Measurements from ENCODE around the gene USP13.
A peak's percentile ranks its signal among the peaks of the same experiment; 100 is the strongest.
"Not testable (repeated sequence)": the region's sequence is repeated elsewhere in the genome, so short reads cannot be mapped to it uniquely, and the experiment has no call there.

USP13 gene

DNA sequence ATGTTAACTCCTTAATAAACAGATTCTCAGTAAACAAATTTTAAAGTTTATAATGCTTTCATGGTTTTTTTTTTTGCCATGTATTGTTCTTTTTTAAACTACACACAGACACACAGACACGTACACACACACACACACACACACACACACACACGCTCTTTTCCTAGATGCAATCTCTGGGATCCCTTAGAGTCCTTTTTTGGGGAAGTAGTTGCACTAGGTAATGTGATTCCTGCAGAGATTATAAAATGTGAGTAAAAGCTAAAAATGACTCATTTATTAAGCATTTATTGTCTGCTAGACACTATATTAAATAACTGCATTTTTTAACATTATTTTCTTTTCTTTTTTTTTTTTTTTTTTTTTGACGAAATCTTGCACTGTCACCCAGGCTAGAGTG is 28.4 kb upstream of the USP13 start:
- Histone ChIP-seq H3K4me1 (ENCODE audit: insufficient read depth, low read length) (no peaks in the 10 kb centered on the region), H3K36me3 (ENCODE audit: insufficient read depth, low read length) (peaks cover 30% of the 10 kb centered on the region), H3K27ac (ENCODE audit: low read depth, low read length) (no peak overlapping the region), H3K9ac (ENCODE audit: low read length) (no peak overlapping the region), H3K9me3 (ENCODE audit: low read length) (no peaks in the 10 kb centered on the region), H3K27me3 (ENCODE audit: control insufficient read depth in 1 of 2, insufficient read depth in 2 of 2, low read length in 2 of 2) (no peaks in the 10 kb centered on the region), H3K4me3 (ENCODE audit: low read depth in 1 of 2, low read length in 2 of 2) (no peak overlapping the region)

DNA sequence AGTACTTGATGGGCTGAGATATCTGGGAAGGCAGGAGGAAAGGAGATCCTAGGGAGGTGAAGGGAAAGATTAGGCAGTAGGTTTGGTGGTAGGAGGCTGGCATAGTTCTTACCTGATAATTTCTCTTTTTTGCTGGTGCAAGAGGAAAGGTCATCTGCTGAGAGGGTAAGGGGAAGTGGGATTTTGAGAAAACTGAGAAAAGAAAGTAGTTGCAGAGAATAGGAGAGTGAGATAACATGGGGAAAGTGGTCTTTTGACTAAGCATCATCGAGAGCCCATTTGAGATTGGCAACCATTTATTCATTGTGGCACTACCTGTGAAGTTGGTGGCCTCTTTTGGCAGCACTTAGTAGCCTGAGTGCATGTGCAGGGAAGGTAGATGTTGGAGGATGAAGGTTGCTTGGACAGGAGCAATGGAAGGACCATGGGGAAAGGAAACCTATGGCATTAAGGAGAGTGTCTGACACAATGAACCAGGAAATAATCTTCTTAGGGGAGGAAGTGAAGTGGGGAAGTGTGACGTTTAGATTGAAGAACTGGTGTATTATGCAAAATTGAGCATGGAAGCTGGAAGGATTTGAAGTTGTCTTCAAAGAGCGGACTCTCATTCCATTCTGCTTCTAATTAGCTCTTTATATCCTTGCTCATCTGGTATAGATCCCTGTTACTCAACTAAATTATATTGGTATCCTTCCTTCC is 21.9 kb upstream of the USP13 start:
- Histone ChIP-seq H3K4me3 (ENCODE audit: low read depth in 1 of 2, low read length in 2 of 2) (no peak overlapping the region), H3K27me3 (ENCODE audit: control insufficient read depth in 1 of 2, insufficient read depth in 2 of 2, low read length in 2 of 2) (no peaks in the 10 kb centered on the region), H3K36me3 (ENCODE audit: insufficient read depth, low read length) (peaks cover under 1% of the 10 kb centered on the region), H3K9me3 (ENCODE audit: low read length) (no peaks in the 10 kb centered on the region), H3K27ac (ENCODE audit: low read depth, low read length) (no peak overlapping the region), H3K4me1 (ENCODE audit: insufficient read depth, low read length) (no peaks in the 10 kb centered on the region), H3K9ac (ENCODE audit: low read length) (no peak overlapping the region)

DNA sequence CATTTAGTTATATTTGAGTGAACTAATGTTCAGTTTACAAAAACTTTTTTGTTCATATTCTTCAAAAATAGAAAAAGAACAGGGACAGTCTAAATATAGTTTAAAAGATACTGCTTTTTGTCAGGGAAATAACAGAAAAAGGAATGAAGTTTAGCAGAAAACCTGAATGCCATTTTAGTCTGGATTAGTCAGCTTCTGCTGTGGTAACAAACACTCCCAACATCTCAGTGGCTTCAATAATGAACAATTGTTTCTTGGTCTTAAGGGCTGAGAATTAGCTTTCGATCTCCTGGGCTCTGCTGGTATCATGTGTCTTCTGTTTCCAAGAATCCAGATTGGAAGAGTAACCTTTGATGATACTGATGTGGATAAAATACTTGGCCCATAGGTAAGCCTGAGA is 12.4 kb upstream of the USP13 start:
- Histone ChIP-seq H3K27ac (ENCODE audit: low read depth, low read length) (no peak overlapping the region), H3K9ac (ENCODE audit: low read length) (no peak overlapping the region), H3K27me3 (ENCODE audit: control insufficient read depth in 1 of 2, insufficient read depth in 2 of 2, low read length in 2 of 2) (no peaks in the 10 kb centered on the region), H3K9me3 (ENCODE audit: low read length) (no peaks in the 10 kb centered on the region), H3K36me3 (ENCODE audit: insufficient read depth, low read length) (no peaks in the 10 kb centered on the region), H3K4me1 (ENCODE audit: insufficient read depth, low read length) (no peaks in the 10 kb centered on the region), H3K4me3 (ENCODE audit: low read depth in 1 of 2, low read length in 2 of 2) (no peak overlapping the region)

DNA sequence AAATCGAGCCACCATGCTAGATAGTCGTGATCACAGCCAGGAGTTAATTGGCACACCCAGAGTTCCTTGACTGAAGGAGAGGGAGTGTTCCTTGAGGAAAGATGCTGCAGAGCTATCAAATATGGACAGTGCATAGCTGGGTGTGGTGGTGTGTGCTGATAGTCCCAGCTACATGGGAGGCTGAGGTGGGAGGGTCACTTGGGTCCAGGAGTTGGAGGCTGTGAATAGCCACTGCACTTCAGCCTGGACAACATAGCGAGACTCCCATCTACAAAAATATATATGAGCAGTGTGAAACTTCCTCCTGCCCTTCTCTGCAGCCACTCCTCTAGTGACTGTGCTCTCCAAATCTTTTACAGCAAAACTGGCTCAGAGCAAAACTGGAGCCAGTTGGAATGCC is 10.0 kb upstream of the USP13 start:
- no peak overlapping the region for H3K4me3 ChIP-seq (ENCODE audit: low read depth in 1 of 2, low read length in 2 of 2)
- no peaks in the 10 kb centered on the region for H3K36me3 ChIP-seq (ENCODE audit: insufficient read depth, low read length)
- no peaks in the 10 kb centered on the region for H3K9me3 ChIP-seq (ENCODE audit: low read length)
- no peaks in the 10 kb centered on the region for H3K27me3 ChIP-seq (ENCODE audit: control insufficient read depth in 1 of 2, insufficient read depth in 2 of 2, low read length in 2 of 2)
- no peak overlapping the region for H3K27ac ChIP-seq (ENCODE audit: low read depth, low read length)
- H3K4me1 ChIP-seq (ENCODE audit: insufficient read depth, low read length) = no peaks in the 10 kb centered on the region
- H3K9ac ChIP-seq (ENCODE audit: low read length) = no peak overlapping the region

DNA sequence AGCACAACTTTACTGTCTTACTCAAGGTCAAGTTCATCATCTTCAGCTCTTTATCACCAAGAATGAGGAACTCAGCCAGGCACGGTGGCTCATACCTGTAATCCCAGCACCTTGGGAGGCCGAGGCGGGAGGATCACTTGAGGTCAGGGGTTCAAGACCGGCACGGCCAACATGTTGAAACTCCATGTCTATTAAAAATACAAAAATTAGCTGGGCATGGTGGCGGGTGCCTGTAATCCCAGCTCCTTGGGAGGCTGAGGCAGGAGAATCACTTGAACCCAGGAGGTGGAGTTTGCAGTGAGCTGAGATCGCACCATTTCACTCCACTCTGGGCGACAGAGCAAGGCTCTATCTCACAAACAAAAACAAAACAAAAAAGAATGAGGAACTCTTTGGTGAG is 9.0 kb upstream of the USP13 start:
- H3K36me3 ChIP-seq (ENCODE audit: insufficient read depth, low read length); H3K27ac ChIP-seq (ENCODE audit: low read depth, low read length); H3K27me3 ChIP-seq (ENCODE audit: control insufficient read depth in 1 of 2, insufficient read depth in 2 of 2, low read length in 2 of 2); H3K9me3 ChIP-seq (ENCODE audit: low read length); H3K4me1 ChIP-seq (ENCODE audit: insufficient read depth, low read length); H3K4me3 ChIP-seq (ENCODE audit: low read depth in 1 of 2, low read length in 2 of 2); H3K9ac ChIP-seq (ENCODE audit: low read length): not testable (repeated sequence)

DNA sequence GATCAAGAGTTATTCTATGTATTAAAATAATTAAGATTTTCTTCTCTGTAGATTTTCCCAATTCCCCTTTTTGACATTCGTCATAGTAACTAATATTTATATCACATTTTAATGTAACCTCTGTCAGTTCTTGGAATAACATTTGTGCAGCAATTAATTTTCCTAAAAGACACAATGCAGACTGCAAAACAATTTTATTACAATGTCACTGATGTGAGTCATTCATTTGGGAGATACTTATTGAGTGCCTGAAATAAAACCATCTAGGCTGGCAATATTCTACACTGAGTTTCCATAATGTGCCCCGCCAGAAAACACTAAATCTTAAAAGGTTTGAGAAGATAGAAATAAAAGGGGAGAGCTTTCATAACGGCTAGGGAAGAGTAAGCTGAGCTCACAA is 6.7 kb upstream of the USP13 start:
- Histone ChIP-seq H3K36me3 (ENCODE audit: insufficient read depth, low read length) (no peaks in the 10 kb centered on the region), H3K27ac (ENCODE audit: low read depth, low read length) (no peak overlapping the region), H3K4me3 (ENCODE audit: low read depth in 1 of 2, low read length in 2 of 2) (no peak overlapping the region), H3K9ac (ENCODE audit: low read length) (no peak overlapping the region), H3K9me3 (ENCODE audit: low read length) (no peaks in the 10 kb centered on the region), H3K27me3 (ENCODE audit: control insufficient read depth in 1 of 2, insufficient read depth in 2 of 2, low read length in 2 of 2) (no peaks in the 10 kb centered on the region), H3K4me1 (ENCODE audit: insufficient read depth, low read length) (no peaks in the 10 kb centered on the region)

DNA sequence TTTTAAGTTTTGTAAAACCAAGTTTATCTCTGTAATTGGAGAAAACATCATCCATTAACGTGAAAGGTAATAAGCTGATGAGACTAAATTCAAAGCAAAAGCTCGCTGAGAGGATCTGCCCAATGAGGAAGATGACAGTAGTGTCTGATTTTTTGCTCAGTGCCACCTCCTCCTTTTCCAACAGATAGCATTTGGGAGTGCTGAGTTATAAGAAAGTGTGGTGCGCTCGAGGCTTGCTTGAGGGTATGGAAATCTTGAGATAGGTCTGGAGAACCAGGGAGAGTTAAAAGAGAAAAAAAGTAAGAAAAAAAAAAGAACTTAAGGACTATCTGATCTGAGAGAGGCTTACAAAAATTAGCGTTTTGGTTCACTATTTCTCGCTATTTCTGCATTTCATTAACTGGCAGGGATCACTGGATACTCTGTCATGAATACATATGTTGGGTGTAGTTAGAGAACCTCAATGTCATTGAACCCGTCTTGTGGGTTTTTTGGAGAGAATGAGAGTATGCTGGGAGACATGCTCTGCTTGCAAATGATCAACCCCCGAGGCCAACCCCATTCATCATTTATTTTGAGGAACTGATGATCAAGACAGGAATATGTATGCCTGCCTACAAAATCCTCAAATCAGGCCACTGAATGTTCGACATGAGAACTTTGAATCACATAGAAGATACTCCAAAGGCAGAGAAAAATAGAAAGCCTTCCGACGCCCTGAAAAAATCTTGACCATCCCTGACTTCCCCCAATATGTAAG is 973 bp upstream of the USP13 start:
- peak overlapping the region; percentile 50 for H3K9ac ChIP-seq (ENCODE audit: low read length)
- H3K27me3 ChIP-seq (ENCODE audit: control insufficient read depth in 1 of 2, insufficient read depth in 2 of 2, low read length in 2 of 2) = no peaks in the 10 kb centered on the region
- peaks cover 4% of the 10 kb centered on the region for H3K4me1 ChIP-seq (ENCODE audit: insufficient read depth, low read length)
- no peaks in the 10 kb centered on the region for H3K9me3 ChIP-seq (ENCODE audit: low read length)
- H3K27ac ChIP-seq (ENCODE audit: low read depth, low read length) = peak overlapping the region; percentile 70
- H3K4me3 ChIP-seq (ENCODE audit: low read depth in 1 of 2, low read length in 2 of 2) = peak overlapping the region; percentile 69 to 84
- no peaks in the 10 kb centered on the region for H3K36me3 ChIP-seq (ENCODE audit: insufficient read depth, low read length)

DNA sequence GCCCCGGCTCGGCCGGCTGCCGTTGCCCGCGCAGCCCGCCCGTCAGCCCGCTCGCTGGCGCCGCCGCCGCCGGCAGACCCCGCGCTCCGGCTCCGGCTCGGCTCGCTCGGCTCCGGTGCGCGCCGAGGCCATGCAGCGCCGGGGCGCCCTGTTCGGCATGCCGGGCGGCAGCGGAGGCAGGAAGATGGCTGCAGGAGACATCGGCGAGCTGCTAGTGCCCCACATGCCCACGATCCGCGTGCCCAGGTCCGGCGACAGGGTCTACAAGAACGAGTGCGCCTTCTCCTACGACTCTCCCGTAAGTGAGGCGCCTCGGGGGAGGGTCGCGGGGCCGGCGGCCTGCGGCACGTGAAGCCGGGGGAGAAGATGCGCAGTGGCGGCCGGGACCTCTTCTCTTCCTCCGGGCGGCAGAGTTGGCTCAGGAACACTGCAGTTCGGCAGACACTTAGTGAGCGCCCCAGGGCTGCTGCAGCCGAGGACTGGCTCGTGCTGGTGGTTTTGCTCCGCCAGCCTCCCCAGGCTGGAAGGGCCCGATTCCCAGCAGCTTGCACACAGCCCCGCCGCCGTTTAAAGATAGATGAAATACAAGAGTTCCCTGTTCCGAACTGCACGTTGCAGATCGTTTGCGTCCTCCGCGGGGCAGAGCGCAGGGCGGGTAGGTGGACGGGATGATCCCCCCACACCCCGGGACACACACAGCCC is 407 bp downstream of the USP13 start:
- Histone ChIP-seq H3K27ac (ENCODE audit: low read depth, low read length) (peak overlapping the region; percentile 73), H3K9me3 (ENCODE audit: low read length) (no peaks in the 10 kb centered on the region), H3K4me3 (ENCODE audit: low read depth in 1 of 2, low read length in 2 of 2) (peak overlapping the region; percentile 74 to 84), H3K27me3 (ENCODE audit: control insufficient read depth in 1 of 2, insufficient read depth in 2 of 2, low read length in 2 of 2) (no peaks in the 10 kb centered on the region), H3K9ac (ENCODE audit: low read length) (peak overlapping the region; percentile 45), H3K36me3 (ENCODE audit: insufficient read depth, low read length) (no peaks in the 10 kb centered on the region), H3K4me1 (ENCODE audit: insufficient read depth, low read length) (peaks cover 4% of the 10 kb centered on the region)

DNA sequence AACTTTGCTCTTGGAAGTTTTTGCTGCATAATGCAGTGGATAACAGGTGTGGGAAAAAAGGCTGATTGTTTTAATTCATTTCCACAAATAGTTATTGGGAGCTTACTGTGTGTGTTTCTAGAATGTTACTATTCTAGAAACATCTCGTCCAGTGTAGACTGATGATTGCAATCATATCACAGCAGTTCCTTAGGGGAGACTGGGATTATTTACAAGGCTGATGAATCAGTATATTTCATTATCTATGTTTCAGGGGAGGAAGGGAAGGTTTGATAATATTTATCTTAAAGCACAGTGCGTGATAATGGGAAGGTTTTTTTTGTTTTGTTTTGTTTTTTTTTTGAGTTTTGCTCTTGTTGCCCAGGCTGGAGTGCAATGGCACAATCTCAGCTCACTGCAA is 2.4 kb downstream of the USP13 start:
- Histone ChIP-seq H3K9me3 (ENCODE audit: low read length) (no peaks in the 10 kb centered on the region), H3K27me3 (ENCODE audit: control insufficient read depth in 1 of 2, insufficient read depth in 2 of 2, low read length in 2 of 2) (no peaks in the 10 kb centered on the region), H3K36me3 (ENCODE audit: insufficient read depth, low read length) (no peaks in the 10 kb centered on the region), H3K9ac (ENCODE audit: low read length) (no peak overlapping the region), H3K27ac (ENCODE audit: low read depth, low read length) (no peak overlapping the region), H3K4me3 (ENCODE audit: low read depth in 1 of 2, low read length in 2 of 2) (no peak overlapping the region), H3K4me1 (ENCODE audit: insufficient read depth, low read length) (peaks cover 15% of the 10 kb centered on the region)

DNA sequence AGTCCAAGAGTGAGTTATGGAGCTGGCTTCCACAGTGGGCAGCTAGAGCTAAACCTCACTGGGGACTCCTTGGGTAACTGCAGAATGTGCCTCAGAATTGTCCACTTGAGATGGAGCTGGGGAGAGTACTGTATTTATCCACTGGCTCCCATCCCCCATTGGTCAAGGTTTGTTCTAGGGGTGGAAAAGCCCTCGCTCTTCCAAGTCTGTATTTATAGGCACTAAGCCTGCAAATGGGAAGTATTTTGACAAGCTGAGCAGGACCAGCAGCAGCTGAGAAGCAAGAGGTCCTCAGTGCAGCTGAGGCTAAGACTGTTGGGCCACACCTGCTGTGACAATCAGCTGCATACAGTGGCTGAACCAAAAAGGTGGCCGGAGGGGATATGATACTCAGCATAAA is 5.8 kb downstream of the USP13 start:
- Histone ChIP-seq H3K27ac (ENCODE audit: low read depth, low read length) (no peak overlapping the region), H3K4me1 (ENCODE audit: insufficient read depth, low read length) (peaks cover 15% of the 10 kb centered on the region), H3K9me3 (ENCODE audit: low read length) (no peaks in the 10 kb centered on the region), H3K9ac (ENCODE audit: low read length) (no peak overlapping the region), H3K27me3 (ENCODE audit: control insufficient read depth in 1 of 2, insufficient read depth in 2 of 2, low read length in 2 of 2) (no peaks in the 10 kb centered on the region), H3K36me3 (ENCODE audit: insufficient read depth, low read length) (no peaks in the 10 kb centered on the region), H3K4me3 (ENCODE audit: low read depth in 1 of 2, low read length in 2 of 2) (no peak overlapping the region)

DNA sequence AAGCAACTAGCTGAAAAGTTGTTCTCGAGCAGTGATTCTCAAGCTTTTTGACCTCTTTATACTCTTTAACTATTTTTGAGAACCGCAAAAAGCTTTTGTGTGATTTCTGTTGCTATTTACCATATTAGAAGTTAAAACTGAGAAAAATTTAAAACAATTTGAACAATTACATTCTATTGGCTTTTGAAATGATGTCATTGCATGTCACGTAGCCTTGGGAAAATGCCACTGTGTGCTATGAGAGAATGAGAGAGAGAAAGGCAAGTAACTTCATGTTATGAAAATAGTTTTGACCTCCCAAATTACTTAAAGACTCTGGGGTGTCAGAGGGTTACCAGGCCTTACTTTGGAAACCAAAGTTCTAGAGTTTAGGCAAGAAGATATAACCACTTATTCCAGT is 8.0 kb downstream of the USP13 start:
- Histone ChIP-seq H3K27me3 (ENCODE audit: control insufficient read depth in 1 of 2, insufficient read depth in 2 of 2, low read length in 2 of 2) (no peaks in the 10 kb centered on the region), H3K27ac (ENCODE audit: low read depth, low read length) (no peak overlapping the region), H3K36me3 (ENCODE audit: insufficient read depth, low read length) (no peaks in the 10 kb centered on the region), H3K4me1 (ENCODE audit: insufficient read depth, low read length) (peaks cover 10% of the 10 kb centered on the region), H3K9me3 (ENCODE audit: low read length) (no peaks in the 10 kb centered on the region), H3K9ac (ENCODE audit: low read length) (no peak overlapping the region), H3K4me3 (ENCODE audit: low read depth in 1 of 2, low read length in 2 of 2) (no peak overlapping the region)
